Left cardiac atrium (tissue), 4 donors: ENCODE results near the gene AMIGO3. TPM values are rescaled to one million over a fixed set of nuclear protein-coding genes. Genes with fewer than 3 reads are reported as not detected.

Experiments used
- ATAC-seq, 2 donors: fragments of 200-7000 bp; cut with Tn5 transposase; one replicate each; pipeline ENCODE4 v1.9.1; 2020; ENCODE audit warnings: mild to moderate bottlenecking in 2 of 2, moderate library complexity in 2 of 2
- DNase-seq: peaks from one replicate; pipeline ENCODE4 v3.0.0-alpha.2; 2020
- intact Hi-C, 2 donors: fragments of 100-400 bp; cut with DNase I; formaldehyde crosslinking; loops; one replicate each; pipeline versions ENCODE4 v1.14.1 to v1.15.1; 2022 to 2023
- total RNA-seq, 2 donors: library from RNA; stranded (reverse); fragmentation: NEBNext Ultra II Directional; extraction: Animal tissue kit (Norgen Biotek cat#: 25700); gene quantifications; one replicate each; pipeline ENCODE4 v1.2.1, GENCODE V29; 2021
- donor health status: DM: no; HTN: yes; CAD: no.
- donor health status: DM: no; HTN: yes; CAD: no; lungs with severe emphysema.
- donor health status: DM: yes; HTN: yes; CAD: no.
- donor health status: Dilated cardiomyopathy.

Gene AMIGO3
- total RNA-seq, 2 donors from 2014 or later, result 0.09 TPM; not detected in 1

DNA sequence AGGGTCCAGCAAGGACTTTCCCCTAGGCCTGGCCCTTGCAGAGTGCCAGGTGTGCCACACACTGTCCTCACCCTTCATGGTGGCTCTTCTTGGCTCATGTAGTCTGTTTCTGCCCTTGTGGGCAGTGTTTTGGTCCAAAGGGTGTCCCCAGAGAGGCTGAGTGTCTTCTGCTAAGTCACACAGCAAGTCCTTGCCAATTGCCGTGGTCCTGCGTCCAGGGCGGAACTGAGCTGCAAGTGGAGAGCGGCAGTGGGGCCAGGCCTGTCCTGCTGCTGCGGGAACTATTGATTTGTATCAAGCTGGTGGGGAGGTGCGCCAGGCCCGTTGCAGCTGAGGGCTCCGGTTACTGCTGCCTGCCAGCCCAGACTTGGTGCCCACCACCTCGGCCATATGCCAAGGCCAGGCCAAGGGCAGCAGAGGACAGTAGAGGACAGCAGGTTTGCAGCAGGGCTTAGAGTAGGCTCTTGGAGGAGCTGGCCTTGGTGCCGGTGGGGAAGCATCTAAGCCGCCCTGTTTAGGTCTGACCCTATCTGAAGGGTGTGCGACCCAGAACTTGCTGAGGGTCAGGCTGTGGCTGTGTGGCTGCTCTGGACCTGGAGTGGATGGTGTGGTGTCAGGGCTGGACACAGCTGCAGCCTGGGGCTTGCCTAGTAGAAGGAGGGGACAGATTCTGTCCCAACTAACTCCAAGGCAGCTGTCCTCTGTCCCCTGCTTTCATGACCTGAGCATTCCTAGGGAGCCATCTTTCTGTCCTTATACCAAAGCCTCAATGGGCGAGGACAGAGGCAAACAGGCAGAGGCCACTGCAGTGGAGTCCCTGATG lies 4.5 kb downstream of the AMIGO3 start:
- DNase-seq, result no peak
- intact Hi-C loops, result no loop called here
- no peak for ATAC-seq

DNA sequence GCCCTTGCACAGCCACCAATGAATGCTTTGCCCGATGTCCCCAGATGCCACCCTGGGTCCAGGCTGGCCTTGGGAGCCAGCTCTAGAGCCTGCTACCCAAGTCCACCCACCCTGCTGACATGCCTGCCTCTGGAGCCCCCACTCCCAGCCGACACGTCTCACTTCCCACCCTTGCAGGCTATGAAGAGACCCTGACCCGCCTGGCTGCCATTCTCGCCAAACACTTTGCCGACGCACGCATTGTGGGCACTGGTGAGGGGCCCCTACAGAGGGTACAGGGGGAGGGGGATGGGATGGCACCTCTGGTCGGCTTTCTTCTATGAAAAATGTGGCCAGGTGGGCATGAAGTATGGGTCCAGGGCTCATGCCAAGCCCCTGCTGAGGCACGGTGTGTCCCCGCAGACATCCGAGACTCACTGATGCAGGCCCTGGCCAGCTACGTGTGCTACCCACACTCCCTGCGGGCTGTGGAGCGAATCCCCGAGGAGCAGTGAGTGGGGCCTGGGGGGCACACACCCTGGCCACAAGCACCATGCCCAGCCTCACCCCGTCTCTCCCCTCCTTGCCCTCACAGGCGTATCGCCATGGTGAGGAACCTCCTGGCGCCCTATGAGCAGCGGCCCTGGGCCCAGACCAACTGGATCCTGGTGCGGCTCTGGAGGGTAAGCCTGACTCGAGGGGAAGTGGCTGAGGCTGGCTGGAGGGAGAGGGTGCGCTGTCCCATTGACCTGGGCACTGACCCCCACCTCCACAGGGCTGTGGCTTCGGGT lies 6.0 kb downstream of the AMIGO3 start:
- ATAC-seq (no peak), DNase-seq (no peak)
- intact Hi-C loops, result no loop called here

DNA sequence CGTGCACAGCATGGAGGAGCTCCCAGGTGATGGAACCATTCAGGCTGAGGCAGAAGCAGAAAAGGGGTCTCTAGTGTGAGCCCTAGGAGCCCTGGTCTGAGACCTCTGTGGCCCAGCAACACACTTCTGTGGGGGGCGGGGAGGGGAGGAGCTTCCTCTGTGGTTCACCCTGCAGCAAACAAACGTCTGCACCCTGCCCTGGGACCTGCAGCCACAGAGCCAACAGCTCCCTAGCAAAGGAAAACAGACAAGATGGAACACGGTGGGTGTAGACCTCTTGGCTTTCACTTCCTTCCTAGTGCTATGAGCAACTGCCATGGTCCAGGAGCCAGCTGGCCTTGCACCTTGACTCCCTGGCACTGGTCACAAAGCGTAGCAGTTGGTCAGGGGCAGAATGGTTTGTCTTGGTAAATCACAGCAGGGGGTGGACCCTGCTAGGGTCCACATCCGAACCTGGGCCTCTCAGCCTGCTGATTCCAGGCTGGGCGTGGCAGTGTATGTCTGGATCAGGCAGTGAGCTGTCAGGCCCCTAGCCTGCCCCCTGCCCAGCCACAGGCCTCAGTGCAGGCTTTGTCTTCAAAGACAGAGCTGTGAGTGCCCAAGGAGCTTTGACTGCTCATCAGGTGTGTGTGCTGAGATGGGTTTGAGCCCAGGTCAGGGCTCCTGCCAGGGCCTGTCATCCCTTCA lies 6.7 kb downstream of the AMIGO3 start:
- intact Hi-C loops, result no loop called here
- DNase-seq, result no peak
- ATAC-seq, result no peak

DNA sequence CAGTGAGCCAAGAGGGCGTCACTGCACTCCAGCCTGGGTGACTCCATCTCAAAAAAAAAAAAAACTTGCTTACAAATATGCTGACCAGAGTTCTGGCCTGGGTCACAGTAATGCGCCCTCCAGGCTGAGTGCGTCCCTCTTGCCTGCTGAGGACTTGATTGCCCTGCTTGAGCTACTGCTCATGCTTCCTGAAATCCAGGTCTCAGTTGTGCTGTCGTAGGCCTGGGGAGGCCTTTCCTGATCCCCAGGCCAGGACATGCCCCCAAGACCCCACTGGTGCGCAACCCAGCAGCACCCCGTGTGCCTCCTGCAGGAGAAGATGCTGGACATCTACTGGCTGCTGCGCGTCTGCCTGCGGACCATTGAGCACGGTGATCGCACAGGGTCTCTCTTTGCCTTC lies 7.3 kb downstream of the AMIGO3 start:
- intact Hi-C loops, result no loop called here
- DNase-seq (no peak), ATAC-seq (no peak)

DNA sequence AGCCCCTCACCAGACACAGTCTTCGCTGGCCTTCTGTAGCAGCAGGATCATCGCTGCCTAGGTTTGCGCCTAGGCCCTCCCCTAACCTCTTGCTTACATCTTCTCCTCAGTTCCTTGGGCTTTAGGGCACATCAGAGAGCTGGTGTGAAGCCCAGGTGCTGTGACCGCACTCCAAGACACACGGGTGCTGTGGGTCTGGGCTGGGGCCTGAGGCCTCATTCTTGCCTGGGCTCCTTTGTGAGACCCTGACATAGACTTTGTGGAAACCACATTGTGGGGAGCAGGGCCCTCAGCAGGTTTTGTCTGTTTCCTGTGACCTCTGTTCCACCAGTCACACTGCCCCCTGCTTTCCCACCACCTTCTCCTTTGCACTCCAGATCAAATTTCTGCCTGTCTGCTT lies 8.0 kb downstream of the AMIGO3 start:
- DNase-seq, result no peak
- ATAC-seq, result no peak
- intact Hi-C loops, result no loop called here

DNA sequence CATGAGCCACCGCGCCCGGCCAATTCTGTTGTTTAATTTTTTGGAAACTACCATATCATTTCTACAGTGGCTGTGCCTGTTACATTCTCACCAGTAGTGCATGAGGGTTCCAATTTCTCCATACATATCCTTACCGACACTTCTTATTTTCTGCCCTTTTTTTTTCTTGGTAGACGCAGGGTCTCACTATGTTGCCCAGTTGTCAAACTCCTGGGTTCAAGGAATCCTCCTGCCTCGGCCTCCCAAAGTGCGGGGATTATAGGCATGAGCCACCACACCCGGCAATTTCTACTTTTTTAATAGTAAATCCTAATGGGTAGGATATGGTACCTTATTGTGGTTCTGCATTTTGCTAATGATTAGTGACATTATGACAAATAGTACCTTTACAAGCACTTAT lies 9.6 kb downstream of the AMIGO3 start:
- DNase-seq (no peak), ATAC-seq (no peak)
- intact Hi-C loops, result no loop called here

DNA sequence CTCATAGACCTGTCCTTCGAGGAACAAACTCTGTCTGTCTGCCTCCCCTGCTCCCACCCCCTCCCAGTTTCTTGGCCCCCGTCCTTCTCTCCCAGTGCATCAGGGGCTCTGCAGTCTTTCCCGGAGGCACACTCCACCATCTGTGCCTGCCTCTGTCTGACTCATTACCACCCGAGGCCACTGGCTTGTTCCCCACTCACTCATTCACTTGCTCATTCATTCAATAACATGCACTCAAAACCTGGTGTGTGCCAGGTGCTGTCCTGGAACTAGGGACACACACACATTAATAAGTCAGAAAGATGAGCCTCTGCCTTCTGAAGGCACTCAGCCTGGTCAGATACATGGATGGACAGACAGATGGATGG lies 12.4 kb downstream of the AMIGO3 start:
- ATAC-seq (no peak), DNase-seq (no peak)
- intact Hi-C loops, result no loop called here

DNA sequence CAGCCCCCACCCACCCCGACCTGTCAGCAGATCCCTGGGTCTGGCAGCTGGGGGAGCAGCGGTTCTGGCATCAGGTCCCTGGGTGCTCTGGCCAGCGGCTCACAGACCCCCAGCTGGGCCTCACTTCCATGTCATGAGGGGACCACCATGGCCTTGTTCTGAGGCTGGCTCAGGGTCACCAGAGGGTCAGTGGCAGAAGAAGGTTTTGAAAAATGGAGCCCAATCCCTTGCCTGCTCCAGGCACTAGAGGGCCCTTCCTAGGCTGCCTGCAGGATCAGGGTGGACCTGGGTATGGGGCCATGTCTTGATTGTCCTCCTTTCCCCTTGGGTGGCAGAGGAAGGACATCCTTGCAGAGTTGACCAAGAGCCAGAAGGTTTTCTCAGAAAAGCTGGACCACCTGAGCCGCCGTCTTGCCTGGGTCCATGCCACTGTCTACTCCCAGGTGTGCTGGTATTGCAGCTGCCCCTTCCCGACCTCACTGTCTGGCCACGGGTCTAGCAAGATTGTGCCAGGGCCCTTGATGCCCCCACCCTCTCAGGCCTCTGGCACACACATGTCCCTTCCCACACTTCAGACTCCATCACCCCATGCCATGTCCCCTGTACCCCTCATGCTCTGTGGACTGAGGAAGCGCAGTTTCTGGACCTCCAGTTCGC lies 12.9 kb downstream of the AMIGO3 start:
- intact Hi-C loops, result no loop called here
- DNase-seq, result peak; percentile 17
- ATAC-seq, result no peak

DNA sequence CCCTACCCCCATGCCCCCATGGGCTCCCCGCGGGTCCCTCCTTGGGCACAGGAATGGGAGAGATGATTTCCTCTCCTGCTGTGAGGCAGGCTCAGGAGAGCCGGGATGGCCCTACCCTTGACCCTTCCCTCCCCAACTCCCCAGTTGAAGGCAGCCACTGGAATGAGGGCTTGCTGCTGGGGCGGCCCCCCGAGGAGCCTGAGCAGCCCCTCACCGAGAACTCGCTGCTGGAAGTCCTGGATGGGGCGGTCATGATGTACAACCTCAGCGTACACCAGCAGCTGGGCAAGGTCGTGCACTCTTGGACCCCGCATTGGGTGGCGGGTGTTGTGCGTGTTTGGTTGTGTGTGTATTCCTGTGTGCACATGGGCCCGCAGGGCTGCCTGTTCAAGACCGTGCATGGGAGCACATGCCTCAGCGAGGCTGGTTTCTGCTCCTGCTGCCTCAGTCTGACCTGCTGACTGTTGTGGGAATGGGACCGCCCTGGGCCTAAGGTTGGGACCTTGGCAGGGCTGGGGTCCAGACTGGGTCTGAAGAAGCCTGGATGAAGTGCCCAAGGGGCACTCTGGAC lies 14.0 kb downstream of the AMIGO3 start:
- no peak for DNase-seq
- ATAC-seq, result no peak
- intact Hi-C loops, result no loop called here

DNA sequence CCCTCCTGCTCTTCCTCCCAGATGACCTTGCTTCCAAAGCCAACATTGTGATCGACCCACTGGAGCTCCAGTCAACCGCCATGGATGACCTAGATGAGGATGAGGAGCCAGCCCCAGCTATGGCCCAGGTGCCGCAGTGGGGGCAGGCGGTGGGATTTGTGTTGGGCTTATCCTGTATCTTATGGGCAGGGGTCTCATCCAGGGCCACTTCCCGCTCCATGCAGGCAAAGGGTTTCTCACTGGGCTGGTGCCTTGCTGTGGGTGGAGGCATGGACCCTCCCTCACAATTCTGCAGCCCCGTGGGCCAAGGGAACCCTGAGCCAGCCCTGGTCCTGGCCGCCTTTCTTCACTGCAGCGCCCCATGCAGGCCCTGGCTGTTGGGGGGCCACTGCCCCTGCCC lies 14.9 kb downstream of the AMIGO3 start:
- ATAC-seq (no peak), DNase-seq (no peak)
- intact Hi-C loops, result no loop called here

DNA sequence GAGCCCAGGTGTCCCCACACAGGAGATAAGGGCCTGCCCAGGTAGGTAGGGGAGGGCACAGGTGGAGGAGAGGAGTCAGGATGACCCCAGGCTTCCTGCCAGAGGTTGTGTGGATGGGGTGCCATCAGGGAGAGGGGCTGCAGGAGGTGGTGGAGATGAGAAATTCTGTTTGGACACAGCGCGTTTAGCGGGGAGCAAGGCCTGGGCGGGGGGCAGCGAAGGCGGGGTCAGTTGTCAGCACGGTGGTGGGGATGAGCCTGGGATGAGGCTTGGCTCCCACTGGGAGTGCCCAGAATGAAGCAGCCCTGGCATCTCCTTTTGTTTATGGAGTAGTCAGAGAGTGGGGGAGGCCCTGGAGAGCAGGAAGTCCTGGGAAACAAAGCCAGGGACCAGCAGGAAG lies 15.5 kb downstream of the AMIGO3 start:
- intact Hi-C loops, result no loop called here
- DNase-seq (no peak), ATAC-seq (no peak)

DNA sequence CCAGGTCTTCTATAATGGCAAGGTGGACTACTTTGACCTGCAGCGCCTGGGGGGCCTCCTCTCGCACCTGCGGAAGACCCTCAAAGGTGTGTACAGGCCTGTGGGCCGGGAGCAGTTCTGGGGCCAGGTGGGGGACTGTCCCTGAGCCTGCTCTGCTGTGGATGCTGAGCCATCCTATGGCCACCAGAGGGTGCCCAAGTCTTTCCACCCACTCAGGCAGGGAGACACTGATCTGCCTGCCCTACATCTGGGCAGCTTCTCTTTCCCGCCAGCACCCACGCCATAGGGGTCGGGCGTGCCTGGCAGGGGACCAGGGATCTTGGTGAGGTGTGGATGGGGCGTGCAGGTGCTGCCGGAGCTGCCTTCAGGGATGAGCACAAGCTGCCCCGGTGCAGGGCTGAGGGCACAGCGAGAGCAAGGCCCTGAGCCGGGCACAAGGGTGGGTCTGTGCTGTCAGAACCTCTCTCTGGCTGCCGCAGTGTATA lies 16.0 kb downstream of the AMIGO3 start:
- intact Hi-C loops, result no loop called here
- ATAC-seq, result peak; percentile 72 to 76
- DNase-seq, result peak; percentile 58

DNA sequence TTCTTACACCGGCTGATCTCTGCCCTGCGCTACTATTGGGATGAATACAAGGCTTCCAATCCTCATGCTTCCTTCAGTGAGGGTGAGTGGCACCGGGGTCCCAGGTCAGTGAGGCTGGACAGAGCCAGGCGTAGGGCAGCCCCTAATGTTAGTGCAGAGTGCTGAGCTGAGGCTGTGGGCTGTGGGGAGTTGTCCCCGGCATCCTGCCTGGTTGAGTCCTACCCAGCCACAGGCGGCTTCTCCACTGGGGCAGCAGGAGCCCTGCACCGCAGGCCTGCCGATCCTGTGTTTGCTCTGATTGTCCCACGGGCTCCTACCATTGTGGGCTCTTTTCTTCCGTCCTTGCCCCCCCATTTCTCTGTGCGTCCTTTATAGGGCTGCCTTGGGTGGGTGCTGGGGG lies 16.8 kb downstream of the AMIGO3 start:
- intact Hi-C loops, result no loop called here
- DNase-seq, result no peak
- ATAC-seq, result no peak

DNA sequence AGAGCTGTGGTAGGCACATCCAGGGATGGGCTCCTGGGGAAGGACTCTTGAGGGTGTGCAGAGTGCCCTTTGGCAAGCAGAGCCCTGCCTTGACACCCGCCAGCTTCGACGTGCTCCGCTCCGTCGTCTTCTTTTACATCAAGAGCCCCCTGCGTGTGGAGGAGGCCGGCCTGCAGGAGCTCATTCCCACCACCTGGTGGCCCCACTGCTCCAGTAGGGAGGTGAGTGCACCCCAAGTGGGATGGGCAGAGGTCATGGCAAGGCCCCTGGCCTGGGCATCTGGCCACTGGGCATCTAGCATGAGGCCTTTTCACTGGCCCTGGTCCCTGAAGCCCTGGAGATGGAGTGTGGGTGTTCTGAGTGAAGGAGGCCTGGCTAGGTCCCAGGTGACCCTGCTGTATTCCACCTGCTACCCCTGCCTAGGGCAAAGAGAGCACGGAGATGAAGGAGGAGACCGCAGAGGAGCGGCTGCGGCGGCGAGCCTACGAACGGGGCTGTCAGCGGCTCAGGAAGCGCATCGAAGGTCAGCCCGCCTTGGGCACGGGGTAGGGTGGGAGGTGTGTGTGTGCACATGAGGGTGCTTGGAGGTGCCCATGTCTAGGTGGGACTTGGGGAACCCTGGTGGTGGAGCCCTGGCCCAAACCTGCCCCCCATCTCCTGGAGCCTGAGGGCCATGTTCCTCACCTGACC lies 18.0 kb downstream of the AMIGO3 start:
- no peak for DNase-seq
- intact Hi-C loops, result no loop called here
- ATAC-seq, result no peak

DNA sequence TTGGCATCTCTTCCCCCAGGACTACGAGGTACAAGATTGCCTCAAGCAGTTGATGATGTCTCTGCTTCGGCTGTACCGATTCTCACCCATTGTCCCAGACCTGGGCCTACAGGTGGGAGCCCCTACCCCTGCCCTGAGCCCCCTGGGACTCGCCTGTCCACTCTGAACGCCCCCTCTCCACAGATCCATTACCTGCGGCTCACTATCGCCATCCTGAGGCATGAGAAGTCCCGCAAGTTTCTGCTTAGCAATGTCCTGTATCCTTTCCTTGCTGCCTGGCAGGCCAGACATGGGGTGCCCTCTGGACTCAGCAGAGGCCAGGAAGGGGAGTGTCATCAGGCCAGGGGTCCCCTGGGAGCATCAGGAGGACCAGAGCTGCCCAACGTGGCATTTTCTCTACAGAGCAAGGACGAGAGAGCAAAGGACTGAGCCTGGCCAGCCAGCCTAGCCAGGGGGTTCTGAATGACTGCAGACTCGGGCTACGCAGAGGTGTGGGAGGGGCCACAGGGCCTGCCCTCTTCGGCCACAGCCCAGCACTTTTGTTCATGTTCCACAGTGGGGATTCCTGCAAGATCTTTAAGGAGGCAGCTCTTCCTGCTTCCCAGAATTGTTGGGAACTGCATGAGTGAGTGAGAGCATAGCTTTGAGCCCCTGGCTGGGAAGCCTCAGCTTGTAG lies 18.9 kb downstream of the AMIGO3 start:
- no peak for DNase-seq
- intact Hi-C loops, result no loop called here
- ATAC-seq, result no peak

DNA sequence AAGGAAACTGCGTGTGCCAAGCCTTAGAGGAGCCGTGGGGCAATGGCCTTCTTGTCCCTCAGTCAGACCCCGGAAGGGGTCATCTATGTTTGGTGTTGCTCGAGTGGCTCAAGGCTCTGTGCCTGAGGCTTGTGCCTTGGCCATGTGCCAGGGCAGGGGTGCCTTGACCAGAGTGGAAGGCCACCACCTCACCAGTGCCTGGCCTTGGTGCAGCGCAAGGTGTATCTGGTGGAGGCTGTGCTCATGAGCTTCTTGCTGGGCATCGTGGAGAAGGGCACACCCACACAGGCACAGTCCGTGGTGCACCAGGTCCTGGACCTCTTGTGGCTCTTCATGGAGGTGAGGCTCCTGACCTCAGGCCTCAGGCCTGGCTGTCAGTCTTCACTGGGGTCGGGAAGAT lies 19.5 kb downstream of the AMIGO3 start:
- intact Hi-C loops, result no loop called here
- DNase-seq (no peak), ATAC-seq (no peak)

DNA sequence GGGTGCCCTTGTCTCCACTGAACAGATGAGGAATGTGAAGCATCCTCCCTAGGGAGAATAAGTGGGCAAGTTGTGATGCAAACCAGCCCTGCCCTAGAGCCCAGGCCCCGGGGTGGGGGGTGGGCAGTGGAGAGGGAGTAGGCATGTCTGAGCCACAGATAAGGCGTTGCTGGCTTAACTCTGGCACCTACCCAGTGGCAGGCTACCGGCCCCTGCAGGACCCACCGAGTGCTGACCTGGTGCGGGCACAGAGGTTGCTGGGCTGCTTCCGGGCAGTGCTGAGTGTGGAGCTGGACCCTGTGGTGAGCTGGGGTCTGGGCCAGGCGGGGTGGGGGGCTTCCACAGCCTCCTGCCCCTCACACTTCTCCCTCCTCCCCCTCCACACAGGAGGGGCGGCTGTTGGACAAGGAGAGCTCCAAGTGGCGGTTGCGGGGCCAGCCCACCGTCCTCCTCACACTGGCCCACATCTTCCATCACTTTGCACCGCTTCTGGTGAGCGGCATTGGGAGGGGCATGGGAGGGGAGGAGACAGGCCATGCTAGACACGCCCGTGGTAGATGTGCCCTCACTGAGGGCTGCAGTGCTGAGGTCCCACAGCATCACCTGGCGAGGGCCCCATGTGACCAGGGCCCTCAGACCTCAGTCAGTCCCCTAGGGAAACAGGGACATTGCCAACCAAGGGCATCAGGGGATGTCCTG lies 20.1 kb downstream of the AMIGO3 start:
- no peak for DNase-seq
- peak; percentile 24 to 37 for ATAC-seq
- intact Hi-C loops, result no loop called here
